MM.1S (cell line): ENCODE measurements around the gene SEMA4A.

Experiments
- EZH2phosphoT487 ChIP-seq: fragments of 300-600 bp; sonication (generic); IDR thresholded peaks from 2 replicates; pipeline ENCODE4 v1.6.1; 2018; ENCODE audit warnings: antibody characterized with exemption, low read length
- TF ChIP-seq, protein P1 (sequence below): fragments of 300-600 bp; sonication (generic); IDR thresholded peaks from 2 replicates; pipeline ENCODE4 v1.5.1; 2016; ENCODE audit warnings: antibody characterized with exemption, low read length, mixed read lengths

DNA sequence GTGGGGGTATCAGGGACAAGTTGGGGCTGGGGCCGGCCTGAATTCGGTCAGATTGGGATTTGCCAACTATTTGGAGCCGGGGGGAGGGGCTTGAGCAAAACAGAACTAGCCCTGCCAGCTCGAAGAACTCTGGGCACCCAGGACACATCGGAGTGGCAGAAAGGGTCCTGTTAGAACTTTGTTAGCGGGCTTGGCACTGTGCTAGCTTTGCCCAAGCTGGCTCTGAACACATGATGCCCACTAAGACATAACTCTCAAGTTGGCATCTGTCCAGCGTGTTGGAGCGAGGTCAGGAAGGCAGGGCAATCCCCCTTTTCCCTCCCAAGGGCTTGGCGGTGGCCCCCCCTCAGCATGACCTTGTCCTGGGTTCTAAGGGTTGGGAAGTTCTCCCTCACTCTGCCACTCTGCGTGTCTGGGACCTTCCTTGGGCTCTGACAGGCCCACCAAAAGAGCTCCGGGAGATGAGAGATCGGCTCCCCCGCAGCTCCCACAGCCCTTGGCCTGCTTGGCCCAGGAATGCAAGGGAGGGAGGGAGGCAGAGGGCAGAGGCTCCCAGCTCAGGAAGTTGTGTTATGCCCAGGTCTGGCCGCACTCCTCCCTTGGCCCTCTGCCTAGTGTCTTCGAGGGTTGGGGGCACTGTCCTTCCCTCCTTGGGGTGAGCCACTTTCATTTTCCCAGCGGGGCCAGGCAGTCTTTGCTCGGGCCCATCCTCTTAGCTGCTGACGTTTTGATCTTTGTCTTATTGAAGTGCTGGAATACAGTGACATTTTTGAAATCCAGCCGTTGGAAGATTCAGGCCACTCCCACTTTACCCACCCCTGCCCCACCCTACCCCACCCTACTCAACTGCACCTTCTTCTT, 37.6 kb upstream of the SEMA4A start:
- TF ChIP-seq, protein P1, sequence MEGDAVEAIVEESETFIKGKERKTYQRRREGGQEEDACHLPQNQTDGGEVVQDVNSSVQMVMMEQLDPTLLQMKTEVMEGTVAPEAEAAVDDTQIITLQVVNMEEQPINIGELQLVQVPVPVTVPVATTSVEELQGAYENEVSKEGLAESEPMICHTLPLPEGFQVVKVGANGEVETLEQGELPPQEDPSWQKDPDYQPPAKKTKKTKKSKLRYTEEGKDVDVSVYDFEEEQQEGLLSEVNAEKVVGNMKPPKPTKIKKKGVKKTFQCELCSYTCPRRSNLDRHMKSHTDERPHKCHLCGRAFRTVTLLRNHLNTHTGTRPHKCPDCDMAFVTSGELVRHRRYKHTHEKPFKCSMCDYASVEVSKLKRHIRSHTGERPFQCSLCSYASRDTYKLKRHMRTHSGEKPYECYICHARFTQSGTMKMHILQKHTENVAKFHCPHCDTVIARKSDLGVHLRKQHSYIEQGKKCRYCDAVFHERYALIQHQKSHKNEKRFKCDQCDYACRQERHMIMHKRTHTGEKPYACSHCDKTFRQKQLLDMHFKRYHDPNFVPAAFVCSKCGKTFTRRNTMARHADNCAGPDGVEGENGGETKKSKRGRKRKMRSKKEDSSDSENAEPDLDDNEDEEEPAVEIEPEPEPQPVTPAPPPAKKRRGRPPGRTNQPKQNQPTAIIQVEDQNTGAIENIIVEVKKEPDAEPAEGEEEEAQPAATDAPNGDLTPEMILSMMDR = no peak
- TF ChIP-seq EZH2phosphoT487 = no peak
